RWPE1 (cell line): ENCODE results near the gene PHF13.
A peak's percentile ranks its signal among the peaks of the same experiment; 100 is the strongest.
"Not testable (repeated sequence)": the region's sequence is repeated elsewhere in the genome, so short reads cannot be mapped to it uniquely, and the experiment has no call there.

Experiments
- CTCF ChIA-PET: fragments of 350-600 bp; sonication (Branson Sonifier 250); formaldehyde crosslinking; extraction: SDS; loops from one replicate; lab custom pipeline; 2021; lab: Yijun Ruan, JAX
- POLR2A ChIA-PET: fragments of 400-600 bp; formaldehyde crosslinking; extraction: SDS; loops from one replicate; lab custom pipeline; 2020; ENCODE audit warnings: antibody characterized with exemption; ENCODE audit not compliant: low non-redundant PET; lab: Yijun Ruan, JAX
- DNase-seq: peaks from one replicate; pipeline ENCODE4 v3.0.0; 2012; ENCODE audit warnings: low spot score
- H3K27ac ChIP-seq: fragments of 450-650 bp; 2 replicates; pipeline ENCODE4 v1.5.1; 2017
- CTCF ChIP-seq: fragments of 450-650 bp; conservative IDR thresholded peaks from 2 replicates; pipeline ENCODE4 v1.5.1; 2017; ENCODE audit warnings: low read depth, mild to moderate bottlenecking

PHF13 gene

GRCh38 chr1:6657138-6657537 lies 43.6 kb downstream of the PHF13 start:
- no peak for TF ChIP-seq CTCF
- H3K27ac ChIP-seq: peak overlapping the region; percentile 12; the same call in 1 of the 2 replicates
- ChIA-PET CTCF (no interaction called here), POLR2A (no interaction called here)
- DNase-seq: no peak

- H3K27ac ChIP-seq: no peak overlapping the region
- no peak for TF ChIP-seq CTCF
- no peak for DNase-seq
- ChIA-PET POLR2A (no interaction called here), CTCF (no interaction called here)
Observed at GRCh38 chr1:6658359-6659060, 45.0 kb downstream of the PHF13 start.

GRCh38 chr1:6660415-6661049 lies 47.0 kb downstream of the PHF13 start:
- POLR2A ChIA-PET: no interaction called here

GRCh38 chr1:6662468-6662867 lies 48.9 kb downstream of the PHF13 start:
- CTCF ChIA-PET: interaction anchor here (0.6 kb wide), 2 partner anchors 12 to 20 kb away, joined by 3 to 8 read pairs; no protein-coding TSS in a partner anchor
- not testable (repeated sequence) for DNase-seq, H3K27ac ChIP-seq
- POLR2A ChIA-PET: interaction anchor here (0.7 kb wide), 1 partner anchor 25 kb away, joined by 6 read pairs; no protein-coding TSS in a partner anchor

More at GRCh38 chr1:6660415-6661049, 47.0 kb downstream of the PHF13 start:
- H3K27ac ChIP-seq: no peak overlapping the region
- no peak for TF ChIP-seq CTCF
- no peak for DNase-seq
- CTCF ChIA-PET: no interaction called here

- POLR2A ChIA-PET: no interaction called here
- no peak for TF ChIP-seq CTCF
- CTCF ChIA-PET: interaction anchor here (0.6 kb wide), 1 partner anchor 243 kb away, joined by 3 read pairs; no protein-coding TSS in a partner anchor
- DNase-seq: no peak
- H3K27ac ChIP-seq: no peak overlapping the region
Observed at GRCh38 chr1:6666696-6667095, 53.2 kb downstream of the PHF13 start.

- ChIA-PET CTCF (interaction anchor here (0.6 kb wide), 1 partner anchor 244 kb away, joined by 3 read pairs; no protein-coding TSS in a partner anchor), POLR2A (no interaction called here)
- no peak for DNase-seq
- no peak for TF ChIP-seq CTCF
- H3K27ac ChIP-seq: no peak overlapping the region
Observed at GRCh38 chr1:6667139-6667538, 53.6 kb downstream of the PHF13 start.

GRCh38 chr1:6668503-6668902 lies 55.0 kb downstream of the PHF13 start:
- CTCF ChIA-PET: interaction anchor here (0.7 kb wide), 1 partner anchor 540 kb away, joined by 4 read pairs; no protein-coding TSS in a partner anchor
- no peak overlapping the region for H3K27ac ChIP-seq
- TF ChIP-seq CTCF: no peak
- POLR2A ChIA-PET: no interaction called here
- DNase-seq: no peak
